Measurements from ENCODE around the gene CLIP1.

DNA sequence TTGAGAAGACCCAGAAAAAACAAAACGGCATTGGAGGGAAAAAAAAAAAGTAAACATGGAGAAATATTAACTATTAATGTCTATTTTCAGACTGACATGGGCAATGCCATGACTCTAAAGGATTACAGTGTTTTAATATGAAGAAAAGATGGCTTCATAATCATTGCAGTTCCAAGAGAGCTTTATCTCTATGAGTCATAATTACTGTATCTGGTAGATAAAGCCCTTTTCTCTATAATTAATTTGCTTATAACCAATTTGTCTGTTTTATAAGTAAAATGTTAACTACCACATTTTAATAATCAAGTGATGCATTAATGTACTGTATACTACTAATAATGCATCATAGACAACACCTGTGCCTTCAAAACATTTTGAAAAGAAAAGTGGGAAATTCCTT is 59.7 kb downstream of the CLIP1 start:
- TF ChIP-seq GATA2 (IDR thresholded peaks at IDR 0.05; ENCODE audit: low read depth, low read length): no peak
- no peak for TF ChIP-seq GATA3 (IDR thresholded peaks at IDR 0.05; ENCODE audit: low read depth, low read length)
